Left lung (tissue), 10 donors: ENCODE measurements around the gene PDE4C. TPM values are rescaled to one million over a fixed set of nuclear protein-coding genes. Genes with fewer than 3 reads are reported as not detected.
"Not testable (repeated sequence)": the region's sequence is repeated elsewhere in the genome, so short reads cannot be mapped to it uniquely, and the experiment has no call there.

Source experiments
- ATAC-seq: fragments of 200-7000 bp; cut with Tn5 transposase; one replicate; pipeline ENCODE4 v1.9.1; 2020; ENCODE audit warnings: moderate library complexity
- DNase-seq, 4 donors: peaks; one replicate each; pipeline ENCODE4 v3.0.0-alpha.2; 2013 to 2020
- H3K27ac ChIP-seq, 2 donors: fragments of 200-600 bp; sonication (generic) in 1 of 2; one replicate each; pipeline versions ENCODE4 v1.5.0 to v1.8.0; 2020 to 2021
- H3K27me3 ChIP-seq, 2 donors: fragments of 200-600 bp; sonication (generic) in 1 of 2; one replicate each; pipeline versions ENCODE4 v1.5.0 to v1.8.0; 2020 to 2021
- H3K36me3 ChIP-seq, 2 donors: fragments of 200-600 bp; sonication (generic) in 1 of 2; one replicate each; pipeline versions ENCODE4 v1.5.0 to v1.8.0; 2020 to 2021
- H3K4me1 ChIP-seq, 2 donors: fragments of 200-600 bp; one replicate each; pipeline ENCODE4 v1.8.0; 2021
- H3K4me3 ChIP-seq, 2 donors: fragments of 200-600 bp; sonication (generic) in 1 of 2; one replicate each; pipeline versions ENCODE4 v1.5.0 to v1.8.0; 2020 to 2021; ENCODE audit warnings: mild to moderate bottlenecking in 1 of 2
- H3K9me3 ChIP-seq, 2 donors: fragments of 200-600 bp; sonication (generic) in 1 of 2; one replicate each; pipeline versions ENCODE4 v1.5.0 to v1.8.0; 2020 to 2021
- CTCF ChIP-seq, 2 donors: fragments of 200-600 bp; sonication (generic) in 1 of 2; IDR thresholded peaks; one replicate each; pipeline versions ENCODE4 v1.5.0 to v1.8.0; 2021; ENCODE audit warnings: antibody characterized with exemption in 2 of 2
- intact Hi-C, 2 donors: fragments of 100-400 bp; cut with DNase I; formaldehyde crosslinking; loops; one replicate each; pipeline versions ENCODE4 v1.11.2 to v1.14.2; 2022
- polyA plus RNA-seq, 6 donors: library from polyadenylated mRNA; unstranded; fragments of 120-200 nt; gene quantifications; one replicate each; pipeline ENCODE4 v1.2.1, GENCODE V29; 2013; ENCODE audit not compliant: insufficient read length in 6 of 6
- total RNA-seq, 2 donors: library from RNA; stranded (reverse); fragmentation: NEBNext Ultra II Directional; extraction: Animal tissue kit (Norgen Biotek cat#: 25700); gene quantifications; one replicate each; pipeline ENCODE4 v1.2.1, GENCODE V29; 2021
- donor health status: DM: no; HTN: yes; CAD: no.
- donor health status: DM: no; HTN: no; CAD: no.

The PDE4C gene
- total and polyA plus RNA-seq, 8 donors, result 1.3 to 11.3 (median 2.0) TPM

DNA sequence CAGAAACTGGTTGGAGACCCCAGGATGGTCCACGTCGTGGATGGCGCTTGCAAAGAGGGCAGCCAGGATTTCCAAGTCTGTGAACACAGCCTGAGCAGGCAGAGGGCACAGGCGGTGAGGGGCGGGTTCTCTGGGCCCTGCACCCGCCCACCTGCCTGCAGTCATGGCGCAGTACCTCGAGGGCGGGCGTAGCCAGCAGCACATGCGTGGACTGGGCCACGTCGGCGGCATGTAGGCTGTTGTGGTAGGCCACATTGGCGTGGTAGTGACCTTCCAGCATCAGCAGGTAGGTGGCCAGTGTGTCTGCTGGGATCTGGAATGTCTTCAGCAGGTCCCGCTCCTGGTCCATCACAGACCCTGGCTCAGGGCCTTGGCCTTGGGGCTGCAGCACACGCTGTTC is 8.1 kb downstream of the PDE4C start:
- TF ChIP-seq CTCF (IDR thresholded peaks at IDR 0.05), result no peak
- Histone ChIP-seq H3K4me1 (no peaks in the 10 kb centered on the region), H3K27ac (no peak overlapping the region), H3K36me3 (no peaks in the 10 kb centered on the region), H3K4me3 (no peak overlapping the region), H3K9me3 (no peaks in the 10 kb centered on the region), H3K27me3 (peaks cover 0 to 36% of the 10 kb centered on the region in 2 donors)
- DNase-seq, result no peak
- intact Hi-C loops, result no loop called here
- no peak for ATAC-seq

GRCh38 chr19:18216789-18217188 is 9.4 kb downstream of the PDE4C start:
- ATAC-seq (no peak), DNase-seq (no peak)
- no peaks in the 10 kb centered on the region for H3K4me1 ChIP-seq
- no peaks in the 10 kb centered on the region for H3K9me3 ChIP-seq
- H3K27me3 ChIP-seq, result peaks cover 0 to 24% of the 10 kb centered on the region in 2 donors
- H3K27ac ChIP-seq, result no peak overlapping the region
- no peak for TF ChIP-seq CTCF (IDR thresholded peaks at IDR 0.05)
- intact Hi-C loops, result no loop called here
- H3K36me3 ChIP-seq, result no peaks in the 10 kb centered on the region
- H3K4me3 ChIP-seq, result no peak overlapping the region

GRCh38 chr19:18214779-18215433 is 11.3 kb downstream of the PDE4C start:
- intact Hi-C loops, result no loop called here
- DNase-seq (no peak), ATAC-seq (no peak)
- no peak overlapping the region for H3K4me3 ChIP-seq
- no peaks in the 10 kb centered on the region for H3K9me3 ChIP-seq
- H3K4me1 ChIP-seq, result no peaks in the 10 kb centered on the region
- H3K27ac ChIP-seq, result no peak overlapping the region
- no peak for TF ChIP-seq CTCF (IDR thresholded peaks at IDR 0.05)
- H3K36me3 ChIP-seq, result no peaks in the 10 kb centered on the region
- peaks cover 0 to 10% of the 10 kb centered on the region in 2 donors for H3K27me3 ChIP-seq

DNA sequence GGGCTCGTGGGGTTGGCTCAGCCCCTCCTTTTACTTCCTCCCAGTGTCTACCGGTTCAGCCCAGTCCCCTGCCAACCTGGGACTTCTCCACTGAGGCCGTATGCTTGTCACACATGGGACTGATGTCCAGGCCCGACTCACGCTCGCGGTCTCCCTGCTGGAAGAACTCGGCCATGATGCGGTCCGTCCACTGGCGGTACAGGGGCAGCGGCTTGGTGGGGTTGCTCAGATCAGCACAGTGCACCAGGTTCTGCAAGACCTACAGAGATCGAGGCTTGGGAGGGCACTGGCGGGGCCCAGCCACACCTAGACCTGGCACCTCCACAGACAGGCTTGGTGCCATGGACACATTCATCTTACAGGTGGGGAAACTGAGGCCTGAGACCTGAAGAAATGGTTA is 14.6 kb downstream of the PDE4C start:
- intact Hi-C loops, result no loop called here
- Histone ChIP-seq H3K4me3 (no peak overlapping the region), H3K4me1 (peaks cover 2 to 6% of the 10 kb centered on the region in 2 donors), H3K27ac (no peak overlapping the region), H3K36me3 (no peaks in the 10 kb centered on the region), H3K9me3 (no peaks in the 10 kb centered on the region), H3K27me3 (peaks cover 0 to 26% of the 10 kb centered on the region in 2 donors)
- DNase-seq (no peak), ATAC-seq (no peak)
- no peak for TF ChIP-seq CTCF (IDR thresholded peaks at IDR 0.05)

- intact Hi-C loops, result loop anchor here in 1 of 2 donors (10.0 kb wide), 1 partner anchor 45 kb away; a partner anchor contains a TSS
- not testable (repeated sequence) for H3K36me3 ChIP-seq, H3K4me3 ChIP-seq, ATAC-seq, H3K9me3 ChIP-seq, DNase-seq, H3K27ac ChIP-seq
- Histone ChIP-seq H3K4me1 (peaks cover 2 to 18% of the 10 kb centered on the region in 2 donors), H3K27me3 (peaks cover 0 to 26% of the 10 kb centered on the region in 2 donors)
Measured at GRCh38 chr19:18209912-18210311, 16.3 kb downstream of the PDE4C start.
